ENCODE results near the gene HAND1.

HAND1 gene

GRCh38 chr5:154449786-154450185 lies 28.2 kb downstream of the HAND1 start:
- ATAC-seq: no peak

DNA sequence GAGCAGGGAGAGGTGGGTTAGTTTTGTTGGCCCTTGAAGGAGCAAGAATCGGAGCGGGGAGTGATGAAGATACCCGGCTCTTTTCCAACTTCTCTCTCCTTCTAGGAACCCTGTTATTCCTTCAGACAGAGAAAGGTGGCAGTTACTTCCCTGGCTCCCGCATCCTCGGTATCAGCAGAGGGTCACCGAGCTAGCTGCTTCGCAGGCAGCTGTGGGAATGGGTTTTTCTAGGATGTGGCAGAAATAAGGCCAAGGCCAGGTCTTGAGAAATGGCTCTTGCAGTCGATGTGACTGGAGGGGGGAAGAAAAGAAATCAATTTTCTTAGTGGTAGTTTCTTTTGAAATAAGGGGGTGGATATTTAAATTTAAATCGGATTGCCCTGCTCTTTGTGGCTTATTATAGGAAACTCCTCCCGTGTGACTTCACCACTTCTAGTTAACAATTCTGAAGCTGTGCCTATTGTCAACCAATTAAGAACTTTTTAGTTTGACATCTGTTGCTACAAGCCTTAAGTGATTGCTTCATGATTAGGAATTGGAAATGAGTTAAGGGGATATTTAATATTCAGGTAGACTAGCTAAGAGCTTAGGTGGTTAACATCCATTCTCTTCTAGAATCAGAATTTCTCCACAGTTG lies 30.8 kb downstream of the HAND1 start:
- no peak for ATAC-seq

GRCh38 chr5:154446195-154447088 lies 31.6 kb downstream of the HAND1 start:
- no peak for ATAC-seq

- ATAC-seq: peak; percentile 97
Observed at GRCh38 chr5:154445422-154446194, 32.4 kb downstream of the HAND1 start, which contains the start of gene SAP30L. TSS of gene SAP30L (plus strand) at chr5:154445997. CDS start at chr5:154446605, 608 bp downstream.

DNA sequence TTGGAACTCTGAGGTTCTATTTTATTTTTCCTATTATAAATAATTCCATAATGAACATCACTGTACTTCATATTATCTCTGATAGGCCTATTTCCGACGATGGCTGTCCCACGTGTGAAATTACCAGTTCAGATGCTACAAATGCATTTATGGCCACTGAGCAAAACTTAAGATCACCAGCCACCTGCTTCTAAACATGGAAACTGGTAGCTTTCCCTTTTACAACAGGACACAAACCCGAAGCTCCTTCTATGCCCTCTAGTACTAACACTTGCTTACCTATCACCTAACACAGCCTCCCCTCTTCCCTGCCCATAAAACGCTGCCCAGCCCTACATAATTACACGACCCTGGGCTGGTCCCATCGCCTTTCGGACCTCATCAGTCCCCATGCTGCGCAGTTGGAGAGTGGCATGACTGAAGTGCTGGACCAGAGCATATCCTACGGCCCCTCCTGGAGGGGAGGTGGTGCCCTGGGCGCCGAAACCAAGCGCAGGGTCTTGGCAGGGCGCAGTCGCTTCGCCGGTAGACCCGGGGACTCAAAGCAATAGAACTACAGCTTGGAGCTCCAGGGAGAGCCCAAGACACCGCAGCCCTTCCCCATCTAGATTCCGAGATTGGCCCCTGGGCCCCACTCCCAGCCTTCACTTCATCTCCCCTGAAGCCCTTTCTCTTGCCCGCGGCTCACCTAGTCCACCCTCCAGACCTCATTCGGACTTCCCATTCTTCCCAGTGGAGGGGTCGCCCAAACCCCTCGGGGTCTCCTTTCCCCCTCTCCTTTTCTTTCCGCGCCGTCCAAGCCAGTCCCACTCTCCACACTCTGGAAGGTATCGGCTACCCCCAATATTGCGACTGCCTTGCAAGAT lies 33.2 kb downstream of the HAND1 start:
- ATAC-seq: no peak

GRCh38 chr5:154442801-154443200 lies 35.2 kb downstream of the HAND1 start:
- ATAC-seq: no peak

DNA sequence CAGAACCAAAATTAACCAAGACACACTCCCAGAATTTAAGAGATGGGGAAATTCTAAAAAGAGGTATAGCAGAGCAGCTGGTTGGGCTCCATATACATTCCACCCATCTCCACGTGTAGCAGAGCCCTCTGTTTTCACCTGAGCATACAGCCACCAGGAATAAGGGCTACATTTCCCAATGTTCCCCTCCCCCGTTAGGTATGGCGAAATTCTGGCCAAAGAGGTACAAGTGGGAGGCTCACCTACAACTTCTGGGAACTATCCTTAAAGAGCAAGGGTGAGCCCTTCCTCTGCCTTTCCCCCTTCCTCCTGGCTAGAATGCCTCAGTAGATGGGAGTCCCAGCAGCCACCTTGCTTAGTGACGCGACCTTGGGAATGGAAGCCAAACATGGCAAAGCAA lies 37.5 kb downstream of the HAND1 start:
- no peak for ATAC-seq

DNA sequence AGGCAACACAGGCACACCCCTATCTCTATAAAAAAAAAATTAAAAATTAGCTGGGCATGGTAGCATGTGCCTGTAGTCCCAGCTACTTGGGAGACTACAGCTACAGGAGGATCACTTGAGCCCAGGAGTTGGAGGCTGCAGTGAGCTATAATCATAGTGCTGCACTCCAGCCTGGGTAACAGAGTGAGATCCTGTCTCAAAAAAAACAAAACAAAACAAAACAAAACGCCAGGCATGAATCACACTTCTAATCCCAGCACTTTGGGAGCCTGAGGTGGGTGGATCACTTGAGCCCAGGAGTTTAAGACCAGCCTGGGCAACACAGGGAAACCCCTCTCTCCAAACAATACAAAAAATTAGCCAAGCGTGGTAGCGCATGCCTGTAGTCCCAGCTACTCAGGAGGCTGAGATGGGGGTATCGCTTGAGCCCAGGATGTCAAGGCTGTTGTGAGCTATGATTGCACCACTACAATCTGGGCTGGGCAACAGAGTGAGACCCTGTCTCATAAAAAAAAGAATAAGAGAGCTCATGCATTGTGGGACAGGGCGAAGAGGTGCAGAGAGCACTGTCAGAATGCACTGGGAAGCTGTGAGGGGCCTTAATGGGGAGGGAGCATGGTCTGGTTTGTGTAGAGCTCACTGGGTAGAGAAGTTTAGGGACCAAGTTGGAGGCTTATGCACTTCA lies 40.6 kb downstream of the HAND1 start:
- no peak for ATAC-seq

DNA sequence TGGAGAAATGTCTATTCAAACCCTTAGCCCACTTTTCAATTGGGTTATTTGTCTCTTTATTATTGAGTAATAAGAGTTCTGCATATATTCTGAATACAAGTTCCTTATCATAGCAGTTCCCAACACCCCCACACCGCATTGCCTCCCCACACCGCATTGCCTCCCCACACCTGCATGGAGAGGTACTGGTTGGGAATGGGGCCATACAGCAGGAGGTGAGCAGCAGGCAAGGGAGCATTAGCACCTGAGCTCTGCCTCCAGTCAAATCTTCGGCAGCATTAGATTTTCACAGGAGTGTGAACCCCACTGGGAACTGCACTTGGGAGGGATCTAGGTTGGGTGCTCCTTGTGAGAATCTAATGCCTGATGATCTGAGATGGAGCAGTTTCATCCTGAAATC lies 42.8 kb downstream of the HAND1 start:
- ATAC-seq: no peak

DNA sequence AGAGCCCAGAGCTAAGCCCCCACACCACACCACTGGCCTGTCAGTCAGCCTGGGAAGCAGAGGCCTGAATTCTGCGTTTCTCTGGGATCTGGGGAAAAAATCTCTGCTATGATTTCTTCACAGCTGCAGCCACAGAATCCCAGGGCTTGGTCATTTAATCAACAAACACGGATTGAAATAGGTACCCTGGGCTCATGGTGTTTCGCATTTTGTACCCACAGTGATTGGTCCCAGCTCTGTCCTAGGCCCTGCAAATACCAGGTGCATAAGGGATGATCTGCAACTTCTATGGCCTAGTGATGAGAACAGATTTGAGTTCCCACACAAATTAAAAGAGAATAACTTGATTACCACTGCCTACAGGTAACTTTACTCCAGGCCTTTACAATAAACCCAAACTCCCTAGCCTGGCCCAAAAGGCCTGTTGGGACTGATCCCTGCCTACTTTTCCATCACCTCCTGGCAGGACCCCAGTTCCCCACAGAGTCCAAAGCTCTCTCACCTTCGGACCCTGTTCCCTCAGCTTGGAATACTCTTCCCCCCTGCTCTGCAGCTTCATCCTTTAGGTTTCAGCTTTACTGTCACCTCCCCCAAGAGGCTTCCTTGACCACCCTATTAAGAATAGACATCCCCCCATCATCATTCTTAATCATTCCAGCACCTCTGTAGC lies 46.9 kb downstream of the HAND1 start:
- ATAC-seq: no peak

GRCh38 chr5:154430466-154430865 lies 47.6 kb downstream of the HAND1 start:
- no peak for ATAC-seq

DNA sequence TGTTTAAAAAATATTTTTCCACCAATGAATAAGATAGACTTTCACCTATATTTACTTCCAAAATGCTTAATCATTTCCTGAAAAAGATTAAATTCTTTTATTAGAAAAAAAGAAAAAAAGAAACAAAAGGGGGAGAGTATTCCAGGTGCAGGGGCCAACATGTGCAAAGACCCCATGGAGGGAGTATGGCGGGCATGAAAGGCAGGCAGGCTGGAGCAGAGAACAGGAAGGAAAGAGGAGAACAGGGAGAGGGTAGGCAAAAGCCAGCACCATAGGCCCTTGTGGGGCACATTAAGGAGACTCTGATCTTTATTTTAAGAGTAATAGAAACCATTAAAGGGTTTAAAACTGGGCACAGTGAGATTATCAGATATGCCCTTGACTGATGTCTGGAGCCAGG lies 48.7 kb downstream of the HAND1 start:
- no peak for ATAC-seq

DNA sequence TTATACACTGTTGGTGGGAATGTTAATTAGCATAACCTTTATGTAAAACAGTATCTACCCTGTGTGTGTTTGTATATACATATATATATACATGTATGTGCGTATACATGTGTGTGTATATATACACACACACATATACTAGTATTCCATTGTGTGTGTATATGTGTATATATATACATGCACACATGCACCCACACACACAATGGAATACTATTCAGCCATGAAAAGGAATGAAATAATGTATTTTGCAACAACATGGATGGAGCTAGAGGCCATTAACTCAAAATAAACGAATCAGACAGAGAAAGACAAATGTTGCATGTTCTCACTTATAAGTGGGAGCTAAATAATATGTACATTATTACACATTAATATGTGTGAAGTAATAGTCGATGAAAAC lies 49.8 kb downstream of the HAND1 start:
- no peak for ATAC-seq

All from activated CD4-positive, CD25-positive, alpha-beta regulatory T cell treated with anti-CD3 and anti-CD28 coated beads, Interleukin-2, amount 50 U/mL, for 24 hours (primary cell).